Stimulated activated CD4-positive, alpha-beta T cell treated with anti-CD3 and anti-CD28 coated beads, Interleukin-4, amount 100 ng/mL, for 48 hours (primary cell): ENCODE data around the gene LMTK2.
A peak's percentile ranks its signal among the peaks of the same experiment; 100 is the strongest.

Experiments used
- DNase-seq, 2 donors: peaks; one replicate each; pipeline ENCODE4 v3.0.0-alpha.2; 2020; ENCODE audit warnings: low read depth in 2 of 2

Gene LMTK2

DNA sequence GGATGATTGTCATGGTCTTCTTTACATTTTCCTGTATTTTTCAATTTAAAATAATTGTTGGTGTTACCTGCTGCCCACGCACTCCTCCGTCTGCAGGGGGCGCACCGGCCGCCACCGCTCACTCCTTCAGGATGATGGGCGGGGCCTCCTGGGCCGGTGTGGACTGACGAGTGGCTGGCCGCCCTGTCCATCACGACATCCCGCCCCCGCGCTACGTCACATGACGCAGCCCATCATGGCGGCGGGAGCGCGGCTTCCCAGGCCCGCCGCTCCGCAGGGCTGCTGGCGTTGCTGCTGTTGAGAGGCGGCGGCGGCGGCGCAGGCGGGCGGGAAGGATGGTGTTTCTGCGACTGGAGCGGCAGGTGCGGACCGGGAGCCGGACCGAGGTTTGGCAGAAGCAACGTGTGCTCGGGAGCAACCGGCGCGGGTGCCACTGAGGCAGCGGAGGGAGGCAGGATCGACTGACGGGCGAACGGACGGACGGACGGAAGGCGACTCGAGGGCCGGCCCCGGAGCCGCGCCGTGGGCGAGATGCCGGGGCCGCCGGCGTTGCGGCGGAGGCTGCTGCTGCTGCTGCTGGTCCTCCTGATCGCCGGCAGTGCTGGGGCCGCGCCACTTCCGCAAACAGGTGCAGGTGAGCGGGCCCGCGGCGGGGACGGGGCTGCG, at the start of gene LMTK2:
Gene LMTK2 (plus strand): TSS at position 216 of the 666 bp plus-strand sequence. CDS start 316 bp downstream, at position 532.
- DNase-seq = peak; percentile 93 to 98

DNA sequence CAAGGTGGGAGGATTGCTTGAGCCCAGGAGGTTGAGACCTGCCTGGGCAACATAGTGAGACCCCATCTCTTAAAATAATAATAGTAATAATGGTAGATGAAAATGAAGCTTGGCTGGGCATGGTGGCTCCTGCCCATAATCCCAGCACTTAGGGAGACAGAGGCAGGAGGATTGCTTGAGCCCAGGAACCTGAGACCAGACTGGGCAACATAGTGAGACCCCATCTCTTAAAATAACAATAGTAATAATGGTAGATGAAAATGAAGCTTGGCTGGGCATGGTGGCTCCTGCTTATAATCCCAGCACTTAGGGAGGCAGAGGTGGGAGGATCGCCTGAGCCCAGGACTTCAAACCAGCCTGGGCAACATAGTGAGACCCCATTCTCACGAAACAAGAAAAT, 49.5 kb upstream of the LMTK2 start:
- DNase-seq = no peak

DNA sequence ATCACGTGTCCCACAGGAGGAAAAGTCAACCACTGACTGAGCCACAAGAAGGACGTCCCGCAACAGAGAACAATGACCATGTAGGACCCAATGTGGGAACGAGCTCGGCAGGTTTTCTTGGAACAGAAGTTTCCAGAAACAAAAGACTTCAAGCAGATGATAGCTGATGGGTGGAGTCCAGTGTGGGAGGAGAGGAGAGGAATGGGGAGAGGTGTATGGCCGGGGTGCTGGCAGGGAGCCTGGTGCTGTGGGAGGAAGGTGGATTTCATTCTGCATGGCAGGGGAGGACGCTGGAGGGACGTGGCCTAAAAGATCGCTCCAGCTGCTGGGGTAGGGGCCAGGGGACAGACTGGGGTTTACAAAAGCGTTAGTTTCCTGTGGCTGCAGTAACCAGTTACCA, 48.5 kb upstream of the LMTK2 start:
- DNase-seq = no peak

DNA sequence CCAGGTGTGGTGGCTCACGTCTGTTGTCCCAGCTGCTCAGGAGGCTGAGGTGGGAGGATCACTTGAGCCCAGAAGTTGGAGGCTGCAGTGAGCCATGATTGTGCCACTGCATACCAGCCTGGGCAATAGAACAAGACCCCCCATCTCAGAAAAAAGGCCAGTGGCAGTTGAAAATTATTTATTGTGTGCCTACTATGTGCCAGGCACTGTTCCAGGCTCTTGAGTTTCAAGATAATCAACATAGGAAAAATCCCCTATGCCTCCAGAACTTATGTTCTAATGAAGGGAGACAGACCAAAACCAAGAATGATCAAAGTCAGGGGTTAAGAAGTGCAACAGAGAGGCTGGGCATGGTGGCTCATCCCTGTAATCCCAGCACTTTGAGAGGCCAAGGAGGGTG, 42.4 kb upstream of the LMTK2 start:
- no peak for DNase-seq

DNA sequence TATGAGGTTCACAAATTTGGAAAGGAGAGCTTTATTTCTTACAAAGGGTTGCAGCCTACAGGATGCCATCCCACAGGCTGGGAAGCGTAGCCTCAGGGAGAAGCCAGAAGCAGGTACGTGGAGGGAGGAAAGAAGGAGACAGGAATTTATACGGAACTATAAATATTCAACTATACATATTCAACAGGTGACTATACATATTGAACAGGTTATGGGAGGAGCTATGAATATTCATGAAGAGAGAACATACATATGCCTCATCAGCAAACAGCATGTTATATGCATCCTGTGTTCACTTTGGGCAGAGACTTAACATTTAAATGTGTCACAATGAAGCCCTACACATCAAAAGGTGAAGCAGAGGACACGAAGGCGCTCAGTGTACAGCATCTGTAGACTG, 40.5 kb upstream of the LMTK2 start:
- no peak for DNase-seq

DNA sequence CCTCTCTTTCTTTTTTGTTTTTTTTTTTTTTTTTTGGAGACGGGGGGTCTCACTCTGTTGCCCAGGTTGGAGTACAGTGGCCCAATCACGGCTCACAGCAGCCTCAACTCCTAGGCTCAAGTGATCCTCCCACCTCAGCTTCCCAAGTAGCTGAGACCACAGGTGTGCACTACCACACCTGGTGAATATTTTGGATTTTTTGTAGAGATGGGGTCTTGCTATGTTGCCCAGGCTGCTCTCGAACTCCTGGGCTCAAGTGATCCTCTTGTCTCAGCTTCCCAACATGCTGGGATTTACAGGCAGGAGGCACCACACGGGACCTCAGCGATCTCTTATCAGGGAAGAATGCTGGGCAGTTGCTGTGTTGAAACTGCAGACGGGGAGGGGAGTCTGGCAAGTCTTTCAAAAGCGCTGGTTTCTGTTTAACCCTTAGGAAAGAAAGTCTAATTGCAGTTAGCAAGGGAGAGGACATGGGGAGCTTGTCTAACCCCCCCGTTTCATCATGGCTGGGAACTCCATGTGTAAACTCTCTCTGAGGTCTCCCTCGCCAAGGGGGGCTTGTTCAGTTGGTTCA, 39.6 kb upstream of the LMTK2 start:
- no peak for DNase-seq

DNA sequence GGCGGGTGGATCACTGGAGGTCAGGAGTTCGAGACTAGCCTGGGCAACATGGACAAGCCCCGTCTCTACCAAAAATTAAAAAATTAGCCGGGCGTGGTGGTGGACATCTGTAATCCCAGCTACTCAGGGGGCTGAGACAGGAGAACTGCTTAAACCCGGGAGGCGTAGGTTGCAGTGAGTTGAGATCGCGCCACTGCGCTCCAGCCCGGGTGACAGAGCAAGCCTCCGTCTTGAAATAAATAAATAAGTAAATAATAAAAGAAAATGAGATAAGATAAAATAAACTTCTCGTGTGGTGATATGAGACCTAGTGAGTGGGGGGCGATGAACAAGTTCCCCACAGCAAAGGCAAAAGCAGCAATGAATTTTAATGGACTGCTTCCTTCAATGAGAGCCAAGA, 33.6 kb upstream of the LMTK2 start:
- no peak for DNase-seq

DNA sequence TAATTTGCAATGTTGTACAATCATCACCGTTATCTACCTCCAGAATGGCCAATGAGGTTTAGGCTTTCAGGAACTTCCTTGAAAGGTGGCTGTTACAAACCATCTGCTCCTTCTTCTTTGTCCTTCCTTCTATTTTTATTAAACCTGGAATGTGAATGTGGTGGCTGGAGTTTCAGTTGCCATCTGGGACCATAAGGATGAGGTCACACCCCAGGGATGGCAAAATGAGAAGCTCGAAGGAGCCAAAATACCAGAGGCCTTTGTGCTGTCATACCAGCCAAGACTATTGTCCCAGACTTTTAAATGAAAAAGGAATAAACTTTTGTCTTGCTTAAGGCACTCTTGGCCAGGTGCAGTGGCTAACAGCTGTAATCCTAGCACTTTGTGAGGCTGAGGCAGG, 30.9 kb upstream of the LMTK2 start:
- DNase-seq = no peak

DNA sequence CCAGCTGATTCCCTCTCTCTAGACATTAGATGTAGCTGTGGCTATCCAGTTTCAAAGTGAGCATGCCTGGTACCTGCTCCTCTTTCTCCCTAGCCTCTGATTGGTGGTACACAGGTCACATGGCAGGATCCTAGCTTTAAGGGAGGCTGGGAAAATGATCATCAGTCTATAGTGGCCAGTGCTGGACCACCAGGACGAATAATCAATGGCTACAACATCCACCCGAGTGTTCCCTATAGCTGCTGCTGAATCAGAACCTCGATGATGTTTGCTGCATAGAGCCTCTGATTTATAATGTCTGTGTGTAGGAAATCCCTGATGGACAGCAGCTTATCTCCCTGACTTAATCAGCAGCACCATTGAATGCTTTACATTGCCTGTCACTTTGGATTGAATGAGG, 28.9 kb upstream of the LMTK2 start:
- DNase-seq = no peak

DNA sequence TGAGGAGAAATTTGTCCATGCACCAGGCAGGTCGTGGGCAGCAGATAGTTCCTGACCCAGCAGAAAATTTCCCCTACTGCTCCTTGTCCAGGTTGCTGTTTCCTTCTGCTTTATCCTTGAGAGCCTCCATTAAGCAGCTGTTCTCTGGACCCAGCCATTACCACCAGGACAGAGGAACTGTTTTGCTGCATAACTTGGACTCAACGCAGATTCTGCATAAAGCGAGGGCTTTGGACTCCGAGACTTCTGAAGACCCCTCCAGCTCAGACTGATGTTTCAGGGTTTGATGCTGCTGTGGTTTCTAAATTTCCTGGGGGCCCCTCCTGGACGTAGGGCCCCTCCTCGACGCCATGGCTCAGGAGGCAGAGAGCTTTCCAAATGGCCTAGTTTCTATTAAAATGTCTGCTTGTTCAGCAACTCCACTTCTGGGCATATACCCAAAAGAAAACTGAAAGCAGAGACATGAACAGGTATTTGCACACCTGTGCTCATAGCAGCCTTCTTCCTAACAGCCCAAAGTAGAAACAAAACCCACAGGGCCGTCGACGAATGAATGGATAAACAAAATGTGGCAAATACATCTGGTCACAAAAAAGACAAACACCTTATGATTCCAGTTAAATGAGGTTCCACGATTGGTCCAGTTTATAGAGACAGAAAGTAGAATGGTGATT, 28.3 kb upstream of the LMTK2 start:
- DNase-seq = no peak

DNA sequence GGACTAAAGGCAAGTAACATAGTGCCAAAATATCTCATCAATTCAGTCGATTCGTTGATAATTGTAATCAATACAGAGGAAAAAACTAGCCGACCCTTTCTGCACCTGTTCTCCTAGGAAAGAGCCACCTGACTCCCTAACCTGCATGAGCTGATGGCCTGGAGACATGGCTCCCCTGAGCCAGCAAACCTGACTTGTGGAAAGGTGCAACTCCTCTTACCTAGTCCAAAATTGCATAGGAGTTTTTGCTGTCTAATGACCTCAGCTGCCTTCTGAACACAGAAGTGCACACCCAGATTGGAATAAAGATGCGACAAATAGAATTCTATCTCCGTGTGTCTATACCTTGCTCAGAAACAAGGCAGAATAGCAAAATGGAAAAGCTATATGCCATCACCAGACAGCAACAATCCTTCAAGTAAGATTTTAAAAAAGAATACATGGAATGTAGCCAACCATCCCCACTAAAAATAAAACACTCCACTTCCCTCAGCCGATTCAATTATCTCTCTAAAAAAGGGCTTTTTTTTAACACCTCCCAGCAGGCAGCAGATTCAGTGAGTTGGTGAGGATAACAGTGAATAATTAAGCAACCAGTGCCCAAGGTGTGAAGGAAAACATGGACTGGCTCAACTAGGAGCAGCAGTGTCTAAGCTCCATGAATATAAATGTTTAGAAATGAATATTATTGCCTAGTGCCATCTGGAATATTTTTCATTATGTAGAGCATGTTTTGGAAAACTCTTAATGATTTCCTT, 26.6 kb upstream of the LMTK2 start:
- DNase-seq = no peak

DNA sequence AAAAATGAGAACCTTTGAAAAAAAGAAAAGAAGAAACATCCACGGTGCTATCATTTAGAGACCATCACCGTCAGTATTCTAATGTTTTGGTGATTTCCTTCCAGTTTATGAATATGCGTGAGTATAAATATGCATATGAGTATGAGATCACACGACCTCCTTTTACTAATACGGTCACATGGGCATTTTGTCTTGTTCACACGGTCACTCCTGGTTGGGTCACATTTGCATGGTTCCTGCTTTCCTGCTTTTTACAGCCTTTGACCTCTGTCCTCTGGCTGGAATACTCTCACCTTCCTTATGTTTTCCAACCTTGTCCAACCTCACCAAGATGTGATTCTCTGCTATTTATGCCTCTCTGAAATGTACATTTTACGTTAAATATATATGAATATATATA, 25.3 kb upstream of the LMTK2 start:
- DNase-seq = no peak

DNA sequence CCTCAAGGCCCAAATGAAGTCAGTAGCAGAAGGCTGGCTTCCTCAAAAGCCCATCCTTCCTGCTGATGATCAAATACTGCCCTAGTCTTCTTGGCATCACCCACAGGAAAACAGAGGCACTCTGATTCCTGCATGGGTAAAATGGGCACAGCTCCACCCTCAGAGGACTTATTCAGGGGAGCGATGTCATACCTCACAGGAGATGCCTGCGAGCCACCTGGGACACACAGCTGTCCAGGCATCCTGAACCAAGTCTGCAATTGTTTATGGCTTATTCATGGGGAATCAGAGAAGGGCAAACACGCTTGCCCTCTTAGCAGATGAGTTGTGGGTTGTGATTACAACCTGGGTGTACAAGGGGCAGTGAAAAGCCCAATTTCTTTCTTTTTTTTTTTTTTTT, 22.0 kb upstream of the LMTK2 start:
- no peak for DNase-seq

DNA sequence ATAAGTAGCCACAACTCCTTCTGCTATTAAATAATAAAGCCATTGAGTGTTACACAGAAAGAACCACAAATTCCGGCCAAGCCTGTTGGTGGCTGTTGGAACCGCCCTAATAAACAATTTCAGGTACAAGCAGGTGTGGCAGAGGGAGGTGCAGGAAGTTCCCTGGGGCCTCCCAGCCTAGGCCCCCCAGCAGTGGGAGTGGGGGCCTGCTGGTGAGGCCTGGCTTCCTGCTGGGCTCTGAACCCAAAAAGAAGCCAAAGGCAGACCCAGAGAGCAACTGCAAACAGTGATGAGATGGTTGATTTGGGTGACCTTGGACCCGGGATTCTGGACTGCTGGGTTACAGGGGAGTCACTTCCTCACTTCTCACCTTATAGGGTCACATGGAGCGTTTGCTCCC, 21.0 kb upstream of the LMTK2 start:
- no peak for DNase-seq

DNA sequence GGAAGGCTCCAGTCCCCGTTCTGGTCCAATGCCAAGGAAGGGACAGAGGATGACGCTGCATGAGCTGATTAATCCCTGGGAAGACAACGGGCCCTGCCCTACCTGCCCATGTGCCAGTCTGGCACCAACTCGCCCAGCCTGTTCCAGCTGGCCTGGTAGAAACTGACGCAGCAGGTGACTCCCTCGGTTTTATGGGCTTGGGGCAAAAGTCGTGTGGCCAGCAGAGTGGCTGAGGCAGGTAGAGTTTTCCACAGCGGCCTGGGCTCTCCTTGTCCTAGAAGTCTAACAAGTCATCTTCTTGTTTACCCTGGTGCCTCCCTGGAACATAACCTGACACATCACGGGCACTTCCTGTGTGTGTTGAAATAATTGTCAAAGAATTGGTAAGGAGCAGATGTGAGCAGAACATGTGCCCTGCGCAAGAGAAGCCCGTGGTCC, 20.4 kb upstream of the LMTK2 start:
- no peak for DNase-seq

DNA sequence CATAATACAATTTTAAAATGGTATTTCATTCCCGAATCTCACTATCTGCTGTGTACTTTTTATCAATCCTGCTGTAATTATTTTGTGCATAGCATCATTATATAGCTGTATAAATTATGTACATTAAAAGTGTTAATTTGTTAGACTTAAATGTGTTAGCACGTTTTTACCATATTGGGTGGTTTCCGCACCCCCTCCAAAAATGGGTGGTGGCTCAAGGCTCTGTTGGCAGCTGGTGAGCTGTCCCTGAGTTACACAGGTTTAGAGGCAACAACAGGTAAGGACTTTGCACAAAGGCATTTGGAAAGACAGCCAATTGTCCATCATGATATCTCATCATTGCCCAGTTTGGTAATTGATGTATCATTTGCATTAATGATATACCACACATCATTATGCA, 18.6 kb upstream of the LMTK2 start:
- DNase-seq = no peak

DNA sequence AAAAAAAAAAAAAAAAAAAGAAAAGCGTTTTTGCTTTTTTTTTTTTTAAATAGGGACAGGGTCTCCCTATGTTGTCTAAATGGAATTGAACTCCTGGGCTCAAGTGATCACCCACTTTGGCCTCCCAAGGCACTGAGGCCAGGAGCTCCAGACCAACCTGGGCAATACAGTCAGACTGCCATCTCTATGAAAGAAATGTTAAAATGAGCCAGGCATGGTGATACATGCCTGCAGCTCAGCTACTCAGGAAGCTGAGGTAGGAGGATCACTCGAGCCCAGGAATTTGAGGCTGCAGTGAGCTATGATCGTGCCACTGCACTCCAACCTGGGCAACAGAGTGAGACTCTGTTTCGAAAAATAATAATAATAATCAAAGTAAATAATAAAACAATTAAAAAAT, 16.5 kb upstream of the LMTK2 start:
- no peak for DNase-seq

DNA sequence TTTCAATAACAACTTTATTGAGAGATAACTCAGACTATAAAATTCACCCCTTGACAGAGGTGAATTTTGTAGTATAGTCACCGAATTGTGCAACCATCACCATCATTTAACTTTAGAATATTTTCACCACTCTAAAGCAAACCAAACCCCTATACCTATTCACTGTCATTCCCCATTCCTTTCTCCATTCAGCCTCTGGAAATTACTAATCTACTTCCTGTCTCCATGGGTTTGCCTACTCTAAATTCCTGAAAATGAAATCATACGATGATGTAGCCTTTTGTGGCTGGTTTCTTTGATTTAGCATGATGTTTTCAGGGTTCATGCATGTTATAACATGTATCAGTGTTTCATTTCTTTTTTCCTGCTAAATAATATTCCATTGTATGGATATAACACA, 15.6 kb upstream of the LMTK2 start:
- no peak for DNase-seq

DNA sequence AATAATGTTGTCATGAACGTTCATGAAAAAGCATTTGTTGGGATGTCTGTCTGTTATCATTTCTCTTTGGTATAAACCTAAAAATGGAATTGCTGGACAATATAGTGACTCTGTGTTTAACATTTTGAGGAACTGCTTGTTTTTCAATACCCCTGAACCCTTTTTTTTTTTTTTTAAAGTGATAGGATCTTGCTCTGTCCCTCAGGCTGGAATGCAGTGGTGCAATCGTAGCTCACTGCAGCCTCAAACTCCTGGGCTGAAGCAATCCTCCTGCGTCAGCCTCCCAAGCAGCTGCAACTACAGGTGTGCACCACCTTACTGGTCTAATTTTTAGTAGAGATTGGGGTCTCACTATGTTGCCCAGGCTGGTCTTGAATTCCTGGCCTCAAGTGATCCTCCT, 15.1 kb upstream of the LMTK2 start:
- no peak for DNase-seq

DNA sequence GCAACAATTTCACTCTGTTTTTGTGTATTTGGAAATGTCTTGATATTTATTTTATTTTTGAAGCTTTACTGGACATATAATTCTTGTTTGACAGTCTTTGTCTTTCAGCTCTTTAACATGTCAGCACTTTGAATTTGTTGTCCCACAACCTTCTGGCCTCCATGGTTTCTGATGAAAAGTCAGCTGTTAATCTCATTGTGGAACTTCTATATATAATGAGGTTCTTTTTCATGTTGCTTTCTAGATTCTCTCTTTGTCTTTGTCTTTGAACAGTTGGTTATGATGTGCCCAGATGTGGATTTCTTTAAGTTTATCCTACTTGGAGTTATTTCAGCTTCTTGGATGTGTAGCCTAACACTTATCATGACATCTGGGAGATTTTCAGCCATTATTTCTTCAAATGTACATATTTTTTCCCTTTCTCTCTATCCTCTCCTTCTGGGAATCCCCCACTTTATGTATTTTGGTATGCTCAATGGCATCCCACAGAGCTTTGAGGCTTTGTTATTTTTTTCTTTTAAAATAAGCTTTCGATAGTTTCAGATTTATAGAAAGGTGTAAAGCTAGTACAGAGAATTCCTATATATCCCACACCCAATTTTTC, 9.5 kb upstream of the LMTK2 start:
- no peak for DNase-seq

DNA sequence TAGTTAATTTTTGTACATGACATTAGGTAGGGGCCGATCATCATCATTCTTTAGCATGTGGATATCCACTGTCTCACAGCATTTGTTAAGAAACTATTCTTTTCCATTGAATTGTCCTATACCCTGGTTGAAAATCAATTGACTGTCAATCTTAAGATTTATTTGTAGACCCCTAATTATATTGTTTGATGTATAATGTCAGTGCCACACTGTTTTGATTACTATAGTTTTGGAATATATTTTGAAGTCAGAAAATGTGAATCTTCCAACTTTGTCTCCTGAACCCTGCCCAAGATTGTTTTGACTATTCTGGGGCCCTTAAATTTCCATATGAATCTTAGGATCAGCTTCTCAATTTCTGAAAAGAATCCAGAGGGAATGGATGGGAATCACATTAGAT, 6.6 kb upstream of the LMTK2 start:
- DNase-seq = no peak

DNA sequence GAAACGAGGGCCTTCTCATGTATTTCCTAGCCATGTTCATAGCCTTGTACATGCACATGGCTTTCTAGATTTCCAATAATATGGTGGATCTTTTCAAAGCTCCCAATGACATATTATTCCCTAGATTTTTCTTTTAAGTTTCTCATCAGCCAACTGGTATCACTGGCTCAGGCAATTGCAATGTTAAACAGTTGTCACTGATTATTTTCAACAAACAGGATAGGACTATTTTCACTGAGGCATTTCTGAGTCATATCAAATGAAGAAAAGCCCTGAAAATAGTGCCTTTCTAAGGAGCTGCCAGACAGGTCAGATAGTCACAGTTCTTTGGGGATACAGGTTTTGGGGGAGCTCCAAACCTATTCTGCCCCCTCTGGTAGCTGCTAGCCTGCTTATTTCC, 4.5 kb upstream of the LMTK2 start:
- no peak for DNase-seq
